ENCODE results near the gene NXPH4.
A peak's percentile ranks its signal among the peaks of the same experiment; 100 is the strongest.

The NXPH4 gene

DNA sequence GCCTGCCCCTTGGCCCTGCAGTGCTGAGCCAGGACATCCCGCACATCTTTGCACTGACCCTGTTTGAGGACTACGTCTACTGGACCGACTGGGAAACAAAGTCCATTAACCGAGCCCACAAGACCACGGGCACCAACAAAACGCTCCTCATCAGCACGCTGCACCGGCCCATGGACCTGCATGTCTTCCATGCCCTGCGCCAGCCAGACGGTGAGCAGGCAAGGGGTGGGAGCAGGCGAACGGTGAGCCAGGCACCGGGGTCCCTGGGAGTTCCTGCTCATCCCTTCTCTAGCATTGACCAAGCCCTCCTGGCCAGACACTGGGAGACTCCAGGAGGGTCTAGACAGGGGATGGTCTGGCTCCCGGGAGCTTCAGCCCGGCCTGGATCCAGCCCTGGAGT, 17.4 kb upstream of the NXPH4 start:
- intact Hi-C loops (cut with DNase I) = no loop called here
- no peak for DNase-seq

DNA sequence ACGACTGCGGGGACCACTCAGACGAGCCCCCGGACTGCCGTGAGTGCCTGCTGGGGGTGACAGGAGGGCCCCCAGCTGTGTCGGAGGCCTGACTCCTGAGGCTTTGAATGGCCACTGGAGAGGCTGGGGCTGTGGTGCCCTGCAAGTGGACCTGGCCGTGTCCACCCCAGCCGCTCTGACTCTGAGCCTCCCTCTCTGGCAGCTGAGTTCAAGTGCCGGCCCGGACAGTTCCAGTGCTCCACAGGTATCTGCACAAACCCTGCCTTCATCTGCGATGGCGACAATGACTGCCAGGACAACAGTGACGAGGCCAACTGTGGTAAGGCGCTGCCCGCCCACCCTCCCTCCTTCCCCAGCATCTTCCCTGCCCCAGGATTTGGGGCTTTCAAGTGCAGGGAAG, 16.1 kb upstream of the NXPH4 start:
- DNase-seq = no peak
- intact Hi-C loops (cut with DNase I) = no loop called here

GRCh38 chr12:57201219-57201618, 15.4 kb upstream of the NXPH4 start:
- no peak for DNase-seq
- intact Hi-C loops (cut with DNase I) = no loop called here

DNA sequence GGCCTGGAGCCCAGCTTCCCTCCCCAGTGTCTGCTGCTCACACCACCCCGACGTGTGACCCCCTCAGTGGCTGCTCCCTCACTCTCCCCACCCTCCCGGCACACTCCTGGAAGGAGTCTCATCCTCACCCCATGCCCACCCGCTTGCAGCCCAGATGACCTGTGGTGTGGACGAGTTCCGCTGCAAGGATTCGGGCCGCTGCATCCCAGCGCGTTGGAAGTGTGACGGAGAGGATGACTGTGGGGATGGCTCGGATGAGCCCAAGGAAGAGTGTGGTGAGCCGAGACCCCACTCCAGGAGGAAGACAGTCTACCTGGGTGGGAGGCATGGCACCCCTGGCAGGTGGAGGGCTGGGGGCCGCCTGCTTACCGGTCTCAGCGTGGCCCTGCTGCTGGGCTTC, 15.0 kb upstream of the NXPH4 start:
- intact Hi-C loops (cut with DNase I) = no loop called here
- DNase-seq = no peak

- intact Hi-C loops (cut with DNase I) = no loop called here
- no peak for DNase-seq
Measured at GRCh38 chr12:57202321-57202720, 14.3 kb upstream of the NXPH4 start.

GRCh38 chr12:57203201-57203600, 13.4 kb upstream of the NXPH4 start:
- DNase-seq = no peak
- intact Hi-C loops (cut with DNase I) = no loop called here

DNA sequence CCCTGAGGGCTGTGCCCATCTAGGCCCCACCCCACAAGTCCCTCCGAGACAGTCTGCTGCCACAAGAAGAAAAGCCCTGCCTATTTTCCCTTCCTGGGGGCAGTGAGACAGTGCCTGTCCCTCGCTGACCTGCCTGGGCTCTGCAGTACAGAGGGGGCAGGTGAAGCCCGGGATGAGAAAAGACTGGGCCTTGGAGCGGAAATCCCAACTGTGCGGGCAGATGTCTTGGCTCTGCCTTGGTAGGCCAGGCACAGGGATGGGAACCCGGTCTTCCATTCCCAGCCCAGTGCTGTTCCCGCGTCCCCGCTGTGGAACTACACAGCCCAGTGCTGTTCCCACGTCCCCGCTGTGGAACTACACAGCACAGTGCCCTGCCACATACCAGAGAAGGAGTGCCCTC, 12.8 kb upstream of the NXPH4 start:
- DNase-seq = no peak
- intact Hi-C loops (cut with DNase I) = no loop called here

GRCh38 chr12:57204454-57204853, 12.1 kb upstream of the NXPH4 start:
- intact Hi-C loops (cut with DNase I) = no loop called here

GRCh38 chr12:57205186-57205585, 11.4 kb upstream of the NXPH4 start:
- no peak for DNase-seq
- intact Hi-C loops (cut with DNase I) = loop anchor here (5.0 kb wide), 1 partner anchor 37 kb away; no protein-coding TSS in a partner anchor

More at GRCh38 chr12:57204454-57204853, 12.1 kb upstream of the NXPH4 start:
- DNase-seq = no peak

- peak in 18 of 42 donors; percentile 33 to 74 (median 51) for DNase-seq
- intact Hi-C loops (cut with DNase I) = loop anchor here (5.0 kb wide), 1 partner anchor 36 kb away; no protein-coding TSS in a partner anchor
Measured at GRCh38 chr12:57205931-57206330, 10.7 kb upstream of the NXPH4 start.

GRCh38 chr12:57207731-57208630, 8.6 kb upstream of the NXPH4 start:
- intact Hi-C loops (cut with DNase I) = loop anchor here (5.0 kb wide), 1 partner anchor 34 kb away; no protein-coding TSS in a partner anchor
- DNase-seq = peak in 1 of 42 donors; percentile 60

DNA sequence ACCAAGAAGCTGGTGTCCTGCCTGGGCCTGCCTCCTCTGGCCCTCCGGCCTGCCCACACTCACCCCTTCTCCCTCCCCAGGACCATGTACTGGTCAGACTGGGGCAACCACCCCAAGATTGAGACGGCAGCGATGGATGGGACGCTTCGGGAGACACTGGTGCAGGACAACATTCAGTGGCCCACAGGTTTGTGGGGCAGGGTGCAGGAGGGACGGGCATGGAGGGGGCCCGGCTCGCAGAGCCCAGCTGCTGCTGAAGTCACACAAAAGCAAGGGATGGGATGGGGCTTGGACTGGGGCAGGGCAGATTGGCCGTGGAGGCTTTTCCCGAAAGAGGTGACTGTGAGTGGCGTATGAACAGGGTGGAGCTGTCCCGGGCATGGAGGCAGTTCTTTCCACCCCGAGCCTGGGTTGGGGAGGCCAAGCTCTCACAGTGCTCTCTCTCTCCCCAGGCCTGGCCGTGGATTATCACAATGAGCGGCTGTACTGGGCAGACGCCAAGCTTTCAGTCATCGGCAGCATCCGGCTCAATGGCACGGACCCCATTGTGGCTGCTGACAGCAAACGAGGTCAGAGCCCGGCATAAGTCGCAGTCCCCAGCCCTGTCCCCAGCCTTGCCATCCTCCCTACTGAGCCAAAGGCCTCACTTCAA, 7.8 kb upstream of the NXPH4 start:
- intact Hi-C loops (cut with DNase I) = loop anchor here (5.0 kb wide), 1 partner anchor 34 kb away; no protein-coding TSS in a partner anchor

GRCh38 chr12:57209916-57210315, 6.7 kb upstream of the NXPH4 start:
- intact Hi-C loops (cut with DNase I) = loop anchor here (5.0 kb wide), 1 partner anchor 32 kb away; no protein-coding TSS in a partner anchor
- no peak for DNase-seq

More for the DNA sequence above, 7.8 kb upstream of the NXPH4 start:
- peak; percentile 51 to 95 (median 80) for DNase-seq

DNA sequence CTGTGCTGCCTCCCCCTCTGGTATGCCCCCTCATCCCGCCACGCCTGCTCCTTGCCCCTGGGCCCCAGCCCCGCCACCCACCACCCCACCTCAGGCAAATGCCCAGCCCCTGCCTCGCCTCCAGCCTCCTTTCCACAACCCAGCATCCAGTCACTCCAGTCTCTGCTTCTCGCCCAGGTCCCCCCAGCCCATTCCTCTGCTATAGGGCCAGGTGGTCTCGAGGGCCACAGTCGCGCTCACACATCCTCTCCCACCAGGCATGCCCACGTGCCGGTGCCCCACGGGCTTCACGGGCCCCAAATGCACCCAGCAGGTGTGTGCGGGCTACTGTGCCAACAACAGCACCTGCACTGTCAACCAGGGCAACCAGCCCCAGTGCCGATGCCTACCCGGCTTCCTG, 6.1 kb upstream of the NXPH4 start:
- DNase-seq = no peak
- intact Hi-C loops (cut with DNase I) = no loop called here

GRCh38 chr12:57210926-57211692, 5.5 kb upstream of the NXPH4 start:
- DNase-seq = no peak

DNA sequence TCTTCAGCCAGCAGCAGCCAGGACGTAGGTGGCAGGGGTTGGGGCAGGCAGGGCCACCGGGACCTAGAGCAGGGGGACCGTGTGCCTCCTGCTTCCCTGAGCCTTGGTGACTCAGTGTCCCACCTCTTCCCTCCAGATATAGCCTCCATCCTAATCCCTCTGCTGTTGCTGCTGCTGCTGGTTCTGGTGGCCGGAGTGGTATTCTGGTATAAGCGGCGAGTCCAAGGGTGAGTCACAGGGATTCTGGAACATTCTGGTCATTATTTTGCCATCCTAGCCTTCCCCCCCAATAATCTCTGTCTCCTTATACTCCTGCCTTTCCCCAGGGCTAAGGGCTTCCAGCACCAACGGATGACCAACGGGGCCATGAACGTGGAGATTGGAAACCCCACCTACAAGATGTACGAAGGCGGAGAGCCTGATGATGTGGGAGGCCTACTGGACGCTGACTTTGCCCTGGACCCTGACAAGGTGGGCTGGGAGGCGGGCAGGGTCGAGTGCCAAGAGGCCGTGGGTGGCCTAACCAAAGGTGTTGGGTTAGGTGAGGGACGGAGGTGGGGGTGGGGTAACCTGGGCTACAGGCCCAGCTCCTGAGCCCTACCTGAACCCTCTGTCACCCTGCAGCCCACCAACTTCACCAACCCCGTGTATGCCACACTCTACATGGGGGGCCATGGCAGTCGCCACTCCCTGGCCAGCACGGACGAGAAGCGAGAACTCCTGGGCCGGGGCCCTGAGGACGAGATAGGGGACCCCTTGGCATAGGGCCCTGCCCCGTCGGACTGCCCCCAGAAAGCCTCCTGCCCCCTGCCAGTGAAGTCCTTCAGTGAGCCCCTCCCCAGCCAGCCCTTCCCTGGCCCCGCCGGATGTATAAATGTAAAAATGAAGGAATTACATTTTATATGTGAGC, 4.5 kb upstream of the NXPH4 start:
- DNase-seq = no peak
- intact Hi-C loops (cut with DNase I) = no loop called here

More at GRCh38 chr12:57210926-57211692, 5.5 kb upstream of the NXPH4 start:
- intact Hi-C loops (cut with DNase I) = no loop called here

DNA sequence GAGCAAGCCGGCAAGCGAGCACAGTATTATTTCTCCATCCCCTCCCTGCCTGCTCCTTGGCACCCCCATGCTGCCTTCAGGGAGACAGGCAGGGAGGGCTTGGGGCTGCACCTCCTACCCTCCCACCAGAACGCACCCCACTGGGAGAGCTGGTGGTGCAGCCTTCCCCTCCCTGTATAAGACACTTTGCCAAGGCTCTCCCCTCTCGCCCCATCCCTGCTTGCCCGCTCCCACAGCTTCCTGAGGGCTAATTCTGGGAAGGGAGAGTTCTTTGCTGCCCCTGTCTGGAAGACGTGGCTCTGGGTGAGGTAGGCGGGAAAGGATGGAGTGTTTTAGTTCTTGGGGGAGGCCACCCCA, 3.9 kb upstream of the NXPH4 start:
- intact Hi-C loops (cut with DNase I) = no loop called here
- DNase-seq = no peak

GRCh38 chr12:57213058-57213715, 3.4 kb upstream of the NXPH4 start:
- intact Hi-C loops (cut with DNase I) = no loop called here
- peak; percentile 86 to 96 (median 92) for DNase-seq
